ENCODE results near the gene LAMC3.

- TF ChIP-seq CTCF (conservative IDR thresholded peaks at IDR 0.05; ENCODE audit: low read depth, low read length), result no peak
- no peak for TF ChIP-seq EZH2 (IDR thresholded peaks at IDR 0.05; ENCODE audit: borderline replicate concordance, low read depth, low read length, poor library complexity, severe bottlenecking)
These were observed 45.6 kb upstream of the LAMC3 start for GRCh38 chr9:130963337-130963908.

All from A673 (cell line).